ENCODE results near the gene ZBTB22. TPM values are rescaled to one million over a fixed set of nuclear protein-coding genes. Genes with fewer than 3 reads are reported as not detected.

Gene ZBTB22
- 8.5 and 11.3 TPM in 2 replicates for total RNA-seq

DNA sequence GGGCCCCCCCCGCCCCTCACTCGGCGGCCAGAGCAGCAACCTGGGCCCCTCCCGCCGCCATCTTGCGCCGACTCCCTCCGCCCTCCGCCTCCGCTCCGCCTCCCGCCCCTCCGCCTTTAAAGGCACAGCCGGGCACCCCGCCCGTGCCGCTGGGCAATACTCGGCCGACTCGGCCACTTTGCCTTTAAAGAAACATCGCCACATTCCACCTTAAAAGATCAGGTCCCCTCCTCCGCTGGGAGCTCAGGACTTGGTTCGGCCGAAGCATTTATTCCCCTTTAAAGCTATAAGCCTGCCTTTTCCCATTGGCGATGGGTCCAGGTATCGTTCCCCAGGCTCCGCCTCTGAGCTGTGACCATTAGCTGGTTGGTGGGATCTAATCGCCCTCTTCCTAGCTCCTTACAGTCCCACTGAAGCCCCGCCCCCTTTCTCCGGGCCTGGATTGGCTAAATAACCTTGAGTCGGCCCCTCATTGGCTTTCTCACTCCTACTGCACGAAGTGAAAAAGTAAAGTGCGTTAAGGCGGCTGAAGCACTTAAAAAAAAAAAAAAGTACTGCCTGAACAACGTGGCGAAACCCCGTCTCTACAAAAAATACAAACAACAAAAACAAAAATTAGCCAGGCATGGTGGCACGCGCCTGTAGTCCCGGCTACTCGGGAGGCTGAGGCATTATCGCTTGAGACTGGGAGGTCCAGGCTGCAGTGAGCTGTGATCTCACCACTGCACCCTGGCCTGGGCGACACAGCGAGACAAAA lies at the start of gene ZBTB22:
TSS of gene ZBTB22 (minus strand) at position 76 of the 757 bp plus-strand sequence. CDS start 828 bp downstream, outside the sequence.

DNA sequence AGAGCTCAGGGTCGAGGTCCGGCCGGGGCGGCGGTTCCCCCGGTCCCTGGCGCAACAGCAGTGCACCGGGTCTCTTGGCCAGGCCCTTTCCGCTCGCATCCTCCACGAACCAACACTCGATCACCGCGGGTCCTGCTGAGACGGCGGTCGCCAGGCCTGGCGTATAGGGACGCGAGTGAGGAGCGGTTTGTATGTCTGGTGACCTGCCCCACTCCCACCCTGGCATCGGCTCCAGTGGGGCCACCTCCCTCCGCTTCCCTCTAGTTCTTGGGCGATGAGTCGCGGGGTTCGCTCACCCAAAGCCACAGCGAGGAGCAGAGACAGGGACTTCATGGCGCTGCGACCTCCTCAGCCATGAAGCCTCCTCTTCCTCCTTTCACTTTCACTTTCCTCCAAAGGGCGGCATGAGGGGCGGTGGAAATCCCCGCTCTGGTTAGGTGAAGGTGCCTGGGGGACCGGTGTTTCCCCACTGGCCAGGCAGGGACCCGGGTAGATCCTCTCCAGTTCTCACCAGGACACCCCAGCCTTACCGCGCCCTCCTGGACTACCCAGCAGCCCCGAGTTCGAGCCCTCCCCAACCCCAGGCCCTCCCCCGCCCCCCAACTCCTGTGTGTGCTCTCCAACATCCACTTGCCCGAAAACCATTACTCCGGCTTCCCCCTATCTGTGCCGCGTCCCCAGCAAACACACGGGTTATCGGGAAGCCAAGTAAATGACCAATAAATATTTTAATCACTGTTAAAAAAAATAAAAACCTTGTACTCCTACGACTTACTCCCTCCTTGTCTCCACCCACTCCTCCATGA lies 3.6 kb downstream of the ZBTB22 start, which contains the start of gene TAPBP:
TSS of gene TAPBP (minus strand) at position 370 of the 806 bp plus-strand sequence. CDS start at position 333, 37 bp downstream.

GRCh38 chr6:33298773-33299236 lies 18.7 kb downstream of the ZBTB22 start, which contains the start of gene RGL2:
Gene RGL2 (minus strand): TSS chr6:33298942. CDS start chr6:33298610, 332 bp downstream.

GRCh38 chr6:33288921-33289783 lies 28.4 kb downstream of the ZBTB22 start, which contains the start of the genes PFDN6 and WDR46:
Gene PFDN6 (plus strand): TSS chr6:33289601. CDS start chr6:33289857, 256 bp downstream.
Gene WDR46 (minus strand): TSS chr6:33289239. CDS start chr6:33289170, 69 bp downstream.

DNA sequence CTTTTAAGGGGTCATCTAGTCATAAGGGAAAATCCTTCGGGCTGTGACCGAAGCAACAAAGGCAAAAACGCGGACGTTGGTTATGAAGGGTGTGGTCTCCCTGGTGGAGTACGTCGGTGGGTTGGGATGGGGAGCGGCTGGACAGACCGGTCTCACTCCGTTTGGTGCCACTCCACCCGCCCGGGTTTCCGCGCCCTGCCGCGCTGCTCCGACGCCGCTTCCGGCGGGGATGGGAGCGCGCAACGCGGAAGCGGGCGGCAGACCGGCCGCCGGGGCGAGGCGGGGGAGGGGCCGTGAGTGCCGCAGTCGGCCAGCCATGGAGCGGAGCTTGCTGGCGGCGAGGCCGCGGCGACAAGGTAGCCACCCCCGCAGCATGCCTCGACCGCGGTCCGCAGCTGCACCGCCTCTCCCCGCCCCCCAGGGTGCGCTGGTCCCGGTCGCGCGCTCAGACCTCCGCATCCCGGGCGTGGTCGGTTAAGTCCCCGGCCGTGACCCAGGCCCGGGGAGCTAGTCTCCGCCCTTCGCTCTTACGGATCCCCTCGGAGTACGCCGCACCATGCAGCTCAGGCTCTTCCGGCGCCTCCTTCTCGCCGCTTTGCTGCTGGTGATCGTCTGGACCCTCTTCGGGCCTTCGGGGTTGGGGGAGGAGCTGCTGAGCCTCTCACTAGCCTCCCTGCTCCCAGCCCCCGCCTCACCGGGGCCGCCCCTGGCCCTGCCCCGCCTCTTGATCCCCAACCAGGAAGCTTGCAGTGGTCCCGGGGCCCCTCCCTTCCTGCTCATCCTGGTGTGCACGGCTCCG lies 40.5 kb downstream of the ZBTB22 start, which contains the start of gene B3GALT4:
TSS of gene B3GALT4 (plus strand) at position 260 of the 799 bp plus-strand sequence. CDS start at position 557, 297 bp downstream.

GRCh38 chr6:33271468-33272274 lies 45.9 kb downstream of the ZBTB22 start, which contains the start of the genes RPS18 and VPS52:
Gene RPS18 (plus strand): TSS chr6:33272075. CDS start chr6:33272120, 45 bp downstream.
Gene VPS52 (minus strand): TSS chr6:33271876. CDS start chr6:33271675, 201 bp downstream.

Other genes starting within 250 kb of the ZBTB22 start
- 3.1 and 7.0 TPM in 2 replicates for gene HLA-DPA1, start 244.1 kb downstream of the ZBTB22 start, total RNA-seq
- gene HLA-DPB1, start 241.8 kb downstream of the ZBTB22 start, total RNA-seq, result 1.8 and 10.2 TPM in 2 replicates
- gene COL11A2, start 125.3 kb downstream of the ZBTB22 start, total RNA-seq, result under 0.01 and 0.20 TPM in 2 replicates
- 17.6 and 20.5 TPM in 2 replicates for gene RXRB, start 117.1 kb downstream of the ZBTB22 start, total RNA-seq
- gene SLC39A7, start 116.9 kb downstream of the ZBTB22 start, total RNA-seq, result 51.8 and 71.0 TPM in 2 replicates
- 5.3 and 7.0 TPM in 2 replicates for gene HSD17B8, start 113.1 kb downstream of the ZBTB22 start, total RNA-seq
- 21.7 and 24.2 TPM in 2 replicates for gene RING1, start 109.2 kb downstream of the ZBTB22 start, total RNA-seq
- gene VPS52, start 45.9 kb downstream of the ZBTB22 start, total RNA-seq, result 31.6 and 39.5 TPM in 2 replicates
- gene RPS18, start 45.7 kb downstream of the ZBTB22 start, total RNA-seq, result 2,332 and 5,287 TPM in 2 replicates
- gene B3GALT4, start 40.6 kb downstream of the ZBTB22 start, total RNA-seq, result 1.1 and 2.5 TPM in 2 replicates
- gene WDR46, start 28.5 kb downstream of the ZBTB22 start, total RNA-seq, result 90.0 and 92.3 TPM in 2 replicates
- gene PFDN6, start 28.1 kb downstream of the ZBTB22 start, total RNA-seq, result 38.5 and 40.4 TPM in 2 replicates
- gene RGL2, start 18.8 kb downstream of the ZBTB22 start, total RNA-seq, result 16.9 and 19.2 TPM in 2 replicates
- gene TAPBP, start 3.7 kb downstream of the ZBTB22 start, total RNA-seq, result 68.8 and 73.9 TPM in 2 replicates
- 39.7 and 50.6 TPM in 2 replicates for gene DAXX, start 5.2 kb upstream of the ZBTB22 start, total RNA-seq
- gene KIFC1, start 74.1 kb upstream of the ZBTB22 start, total RNA-seq, result 33.1 and 58.1 TPM in 2 replicates
- gene PHF1, start 93.3 kb upstream of the ZBTB22 start, total RNA-seq, result 8.1 and 14.1 TPM in 2 replicates
- gene CUTA, start 100.4 kb upstream of the ZBTB22 start, total RNA-seq, result 70.2 and 82.3 TPM in 2 replicates
- gene SYNGAP1, start 102.3 kb upstream of the ZBTB22 start, total RNA-seq, result 6.1 and 6.2 TPM in 2 replicates
- gene ZBTB9, start 136.8 kb upstream of the ZBTB22 start, total RNA-seq, result 4.0 and 6.1 TPM in 2 replicates